H1 (cell line): ENCODE measurements around the gene PEAK1. TPM values are rescaled to one million over a fixed set of nuclear protein-coding genes. Genes with fewer than 3 reads are reported as not detected.

Source experiments
- CTCF ChIA-PET: fragments of 300-600 bp; sonication (Branson Sonifier 250); formaldehyde crosslinking; loops from one replicate; lab custom pipeline; 2021; ENCODE audit not compliant: partially characterized antibody; lab: Charles Lee
- POLR2A ChIA-PET: fragments of 300-600 bp; sonication (Branson Sonifier 250); formaldehyde crosslinking; loops from one replicate; lab custom pipeline; 2021; ENCODE audit warnings: inconsistent platforms; ENCODE audit not compliant: partially characterized antibody; lab: Charles Lee
- DNase-seq, 2 experiments: peaks; one replicate each; pipeline versions ENCODE4 v3.0.0 to v3.0.0-alpha.2; 2010 to 2022; ENCODE audit warnings: low spot score in 2 of 2, low read depth in 1 of 2, mixed read lengths in 1 of 2
- FAIRE-seq: peaks from 2 replicates; lab custom pipeline; 2011; peaks lifted over from hg19 to GRCh38; lab: Jason Lieb, UNC
- H2AFZ ChIP-seq: 2 replicates; pipeline ENCODE4 v1.8.1; 2012; ENCODE audit warnings: low read length, inconsistent platforms
- H2AK5ac ChIP-seq: 2 replicates; pipeline ENCODE4 v1.6.1; 2013; ENCODE audit warnings: low read depth, low read length
- H2BK120ac ChIP-seq: replicated peaks from 2 replicates; pipeline ENCODE3; 2013; ENCODE audit warnings: low read depth, low read length, inconsistent platforms
- H2BK12ac ChIP-seq: 2 replicates; pipeline ENCODE4 v1.6.1; 2013; ENCODE audit warnings: low read depth, low read length
- H2BK15ac ChIP-seq: 2 replicates; pipeline ENCODE4 v1.6.1; 2013; ENCODE audit warnings: low read length
- H2BK20ac ChIP-seq: 2 replicates; pipeline ENCODE4 v1.6.1; 2013; ENCODE audit warnings: low read length
- H2BK5ac ChIP-seq: 2 replicates; pipeline ENCODE4 v1.6.1; 2013; ENCODE audit warnings: low read depth, low read length
- H3K14ac ChIP-seq: 2 replicates; pipeline ENCODE4 v1.6.1; 2013; ENCODE audit warnings: inconsistent platforms; ENCODE audit not compliant: insufficient read length
- H3K18ac ChIP-seq: 2 replicates; pipeline ENCODE4 v1.6.1; 2013; ENCODE audit warnings: low read length; ENCODE audit errors: extremely low read depth
- H3K23ac ChIP-seq: 2 replicates; pipeline ENCODE4 v1.6.1; 2013; ENCODE audit warnings: inconsistent platforms; ENCODE audit not compliant: insufficient read length
- H3K23me2 ChIP-seq: 2 replicates; pipeline ENCODE4 v1.6.1; 2013; ENCODE audit warnings: low read depth, low read length
- H3K27ac ChIP-seq: 2 replicates; pipeline ENCODE4 v1.6.1; 2011; ENCODE audit warnings: low read depth, low read length, inconsistent platforms
- H3K27me3 ChIP-seq, 4 experiments: replicated peaks in 1 of 4; 1 replicate in 1 of 4; 2 replicates in 3 of 4; pipeline versions ENCODE4 v1.6.1 to v1.8.1; 2011 to 2013; ENCODE audit warnings: low read length in 3 of 4, mild to moderate bottlenecking in 3 of 4, inconsistent platforms in 2 of 4, mixed read lengths in 2 of 4, moderate library complexity in 1 of 4; ENCODE audit not compliant: control insufficient read depth in 3 of 4, insufficient read depth in 3 of 4; ENCODE audit errors: extremely low read depth in 1 of 4
- H3K36me3 ChIP-seq, 4 experiments: 2 replicates each; pipeline versions ENCODE4 v1.6.1 to v1.8.1; 2011 to 2013; ENCODE audit warnings: mild to moderate bottlenecking in 4 of 4, low read length in 3 of 4, moderate library complexity in 2 of 4, control low read depth in 1 of 4, inconsistent platforms in 1 of 4; ENCODE audit not compliant: insufficient read depth in 4 of 4, control insufficient read depth in 2 of 4
- H3K4ac ChIP-seq: replicated peaks from 2 replicates; pipeline ENCODE3; 2013; ENCODE audit warnings: low read length, low read depth, mixed read lengths, inconsistent platforms; ENCODE audit not compliant: insufficient read length
- H3K4me1 ChIP-seq, 4 experiments: replicated peaks in 1 of 4; 1 replicate in 1 of 4; 2 replicates in 3 of 4; pipeline versions ENCODE4 v1.6.1 to v1.8.1; 2011 to 2013; ENCODE audit warnings: low read length in 3 of 4, inconsistent platforms in 2 of 4, mixed read lengths in 1 of 4; ENCODE audit not compliant: insufficient read depth in 4 of 4, control insufficient read depth in 3 of 4
- H3K4me2 ChIP-seq, 2 experiments: 2 replicates each; pipeline versions ENCODE4 v1.6.1 to v1.8.1; 2011 to 2013; ENCODE audit warnings: low read depth in 2 of 2, low read length in 2 of 2, control low read depth in 1 of 2, inconsistent platforms in 1 of 2, mild to moderate bottlenecking in 1 of 2; ENCODE audit not compliant: insufficient read depth in 1 of 2
- H3K4me3 ChIP-seq, 4 experiments: fragments of 200-600, 300-600 bp in 1 of 4; sonication (generic), shearing (Covaris generic), sonication (Bioruptor Twin) in 1 of 4; 2 replicates each; pipeline versions ENCODE4 v1.5.1 to v1.8.1; 2011 to 2016; ENCODE audit warnings: low read length in 4 of 4, low read depth in 3 of 4, control low read depth in 2 of 4, inconsistent platforms in 2 of 4, mild to moderate bottlenecking in 2 of 4, mixed read lengths in 1 of 4, moderate library complexity in 1 of 4; ENCODE audit not compliant: insufficient read depth in 2 of 4; ENCODE audit errors: extremely low read depth in 1 of 4
- H3K56ac ChIP-seq: replicated peaks from 2 replicates; pipeline ENCODE3; 2013; ENCODE audit warnings: low read depth, mild to moderate bottlenecking, mixed read lengths, low read length, inconsistent platforms; ENCODE audit not compliant: insufficient read length
- H3K79me1 ChIP-seq: 2 replicates; pipeline ENCODE4 v1.6.1; 2013; ENCODE audit warnings: low read depth, low read length, control low read depth
- H3K79me2 ChIP-seq, 2 experiments: 2 replicates each; pipeline versions ENCODE4 v1.6.1 to v1.8.1; 2012 to 2013; ENCODE audit warnings: low read length in 2 of 2, mild to moderate bottlenecking in 2 of 2, inconsistent platforms in 1 of 2; ENCODE audit not compliant: insufficient read depth in 2 of 2, control insufficient read depth in 1 of 2
- H3K9ac ChIP-seq, 4 experiments: replicated peaks in 1 of 4; 1 replicate in 1 of 4; 2 replicates in 3 of 4; pipeline versions ENCODE4 v1.6.1 to v1.8.1; 2011 to 2013; ENCODE audit warnings: low read depth in 3 of 4, low read length in 3 of 4, control low read depth in 2 of 4, mild to moderate bottlenecking in 2 of 4, moderate library complexity in 2 of 4, inconsistent platforms in 1 of 4; ENCODE audit errors: extremely low read depth in 1 of 4
- H3K9me3 ChIP-seq, 2 experiments: 2 replicates each; pipeline versions ENCODE4 v1.6.1 to v1.8.1; 2012 to 2013; ENCODE audit warnings: mild to moderate bottlenecking in 2 of 2, moderate library complexity in 2 of 2, control low read depth in 1 of 2, inconsistent platforms in 1 of 2, low read depth in 1 of 2, low read length in 1 of 2, mixed read lengths in 1 of 2; ENCODE audit not compliant: insufficient read depth in 2 of 2
- H4K20me1 ChIP-seq, 2 experiments: replicated peaks in 1 of 2; 2 replicates each; pipeline versions ENCODE3 to v1.8.1; 2011 to 2013; ENCODE audit warnings: inconsistent platforms in 2 of 2, low read length in 2 of 2, mild to moderate bottlenecking in 1 of 2; ENCODE audit not compliant: insufficient read depth in 2 of 2, control insufficient read depth in 1 of 2
- H4K5ac ChIP-seq: 2 replicates; pipeline ENCODE4 v1.6.1; 2013; ENCODE audit warnings: low read length, low read depth, mixed read lengths, inconsistent platforms; ENCODE audit not compliant: insufficient read length
- H4K8ac ChIP-seq: 2 replicates; pipeline ENCODE4 v1.8.0; 2013; ENCODE audit warnings: mild to moderate bottlenecking, moderate library complexity, low read length, inconsistent platforms; ENCODE audit not compliant: insufficient read depth; ENCODE audit errors: extremely low read depth
- H4K91ac ChIP-seq: replicated peaks from 2 replicates; pipeline ENCODE3; 2013; ENCODE audit warnings: low read length, mixed read lengths, inconsistent platforms; ENCODE audit not compliant: insufficient read length
- BRCA1 ChIP-seq: IDR thresholded peaks from 2 replicates; pipeline ENCODE4 v1.6.1; 2012; ENCODE audit warnings: low read depth, low read length, improper control_type of control experiment
- CEBPB ChIP-seq: IDR thresholded peaks from 2 replicates; pipeline ENCODE4 v1.6.1; 2012; ENCODE audit warnings: low read depth, low read length
- EP300 ChIP-seq, 2 experiments: IDR thresholded peaks; 1 replicate in 1 of 2; 2 replicates in 1 of 2; pipeline ENCODE4 v1.6.1; 2011 to 2012; ENCODE audit warnings: low read depth in 2 of 2, low read length in 2 of 2, mild to moderate bottlenecking in 2 of 2, borderline replicate concordance in 1 of 2, inconsistent platforms in 1 of 2, moderate library complexity in 1 of 2
- MAFK ChIP-seq: IDR thresholded peaks from 2 replicates; pipeline ENCODE4 v1.6.1; 2012; ENCODE audit warnings: low read depth, mild to moderate bottlenecking, improper control_type of control experiment, low read length
- RBBP5 ChIP-seq: IDR thresholded peaks from 2 replicates; pipeline ENCODE4 v1.7.1; 2012; ENCODE audit warnings: low read depth, mild to moderate bottlenecking, inconsistent platforms, low read length, moderate library complexity, borderline replicate concordance
- TAF1 ChIP-seq: IDR thresholded peaks from 2 replicates; pipeline ENCODE4 v1.6.1; 2011; ENCODE audit warnings: mild to moderate bottlenecking, low read depth, low read length
- TAF7 ChIP-seq: optimal IDR thresholded peaks from 2 replicates; pipeline ENCODE3; 2011; ENCODE audit warnings: low read depth, mild to moderate bottlenecking, inconsistent platforms, low read length, moderate library complexity, borderline replicate concordance
- ZNF274 ChIP-seq: IDR thresholded peaks from 2 replicates; pipeline ENCODE4 v1.7.0; 2012; ENCODE audit warnings: low read length, borderline replicate concordance; ENCODE audit errors: extremely low read depth
- WGBS, 2 experiments: shearing (Covaris generic) in 1 of 2; methylation state at CpG; one replicate each; pipeline versions ENCODE4 v1.1.6 to v1.1.7; 2013 to 2015; ENCODE audit warnings: low lambda C conversion rate in 2 of 2, mixed read lengths in 2 of 2, inconsistent platforms in 1 of 2, low coverage in 1 of 2, missing lambda C conversion rate in 1 of 2; ENCODE audit not compliant: insufficient replicate concordance in 2 of 2, insufficient coverage in 1 of 2, insufficient read length in 1 of 2; ENCODE audit errors: extremely low coverage in 1 of 2, missing lambda C conversion rate in 1 of 2; 5-methylcytosine and 5-hydroxymethylcytosine counted together
- polyA plus RNA-seq, 7 experiments: library from polyadenylated mRNA; depleted of rRNA in 3 of 7; stranded (reverse) in 5 of 7; unstranded in 2 of 7; fragments of >200 nt in 5 of 7; fragments of 200-250 nt in 2 of 7; gene quantifications; 1 replicate in 5 of 7; 2 replicates in 1 of 7; 4 replicates in 1 of 7; pipeline versions ENCODE4 v1.2.1 to v1.2.3, GENCODE V29; 2011 to 2013; ENCODE audit warnings: missing spikeins in 2 of 7, mixed read lengths in 2 of 7
- total RNA-seq: library from RNA; stranded (reverse); fragmentation: NEBNext Ultra II Directional; extraction: Animal tissue kit (Norgen Biotek cat#: 25700); gene quantifications from 2 replicates; pipeline ENCODE4 v1.2.1, GENCODE V29; 2021

PEAK1 gene
- total and polyA plus RNA-seq, 2 of the 8 experiments (the other 6 are each of a cell fraction or from before 2014, with no cell fraction given), result 8.8 to 44.8 TPM

- 91 to 100% methylated on average over 1 to 6 of the region's 6 CpGs for WGBS, 2 experiments
- no peak overlapping the region for H3K23ac ChIP-seq
- peaks cover 10 to 12% of the 10 kb centered on the region in 2 experiments for H4K20me1 ChIP-seq
- H3K79me1 ChIP-seq, result peaks cover 2% of the 10 kb centered on the region; the same call in 1 of the 2 replicates
- H3K4me2 ChIP-seq, result no peak overlapping the region
- H3K9ac ChIP-seq, result no peak overlapping the region
- H2AFZ ChIP-seq, result no peak overlapping the region
- H2BK20ac ChIP-seq, result no peak overlapping the region
- H3K4me1 ChIP-seq, result peaks cover 1 to 6% (median 6%) of the 10 kb centered on the region in 4 experiments; a peak in 3 of 7 replicates
- no peak overlapping the region for H3K14ac ChIP-seq
- no peak overlapping the region for H3K4me3 ChIP-seq
- DNase-seq (no peak), FAIRE-seq (no peak)
- H3K79me2 ChIP-seq, result peaks cover 0 to 95% of the 10 kb centered on the region in 2 experiments; a peak in 2 of 4 replicates
- H2BK5ac ChIP-seq, result no peak overlapping the region
- H2BK120ac ChIP-seq, result no peak overlapping the region
- H3K9me3 ChIP-seq, result no peaks in the 10 kb centered on the region
- POLR2A ChIA-PET, result interaction anchor here (0.6 to 0.7 kb wide), 3 partner anchors 20 to 748 kb away, joined by 3 read pairs; no protein-coding TSS in a partner anchor
- CTCF ChIA-PET, result interaction anchor here (0.6 to 0.7 kb wide), 4 partner anchors 32 to 800 kb away, joined by 3 to 4 read pairs (median 4); no protein-coding TSS in a partner anchor
- no peak overlapping the region for H3K27ac ChIP-seq
- H4K8ac ChIP-seq, result no peak overlapping the region
- peaks cover 0 to 1% (median 0%) of the 10 kb centered on the region in 4 experiments; a peak in 1 of 7 replicates for H3K27me3 ChIP-seq
- H3K18ac ChIP-seq, result no peak overlapping the region
- no peak overlapping the region for H4K91ac ChIP-seq
- H3K23me2 ChIP-seq, result peaks cover 3% of the 10 kb centered on the region; the same call in 1 of the 2 replicates
- H2AK5ac ChIP-seq, result no peak overlapping the region
- no peak overlapping the region for H2BK12ac ChIP-seq
- H3K4ac ChIP-seq, result no peak overlapping the region
- no peaks in the 10 kb centered on the region for H3K36me3 ChIP-seq
- no peak overlapping the region for H4K5ac ChIP-seq
- no peak overlapping the region for H3K56ac ChIP-seq
- H2BK15ac ChIP-seq, result no peak overlapping the region
- TF ChIP-seq CEBPB, result no peak
- no peak for TF ChIP-seq BRCA1
- no peak for TF ChIP-seq MAFK
- TF ChIP-seq TAF7, result no peak
- no peak for TF ChIP-seq EP300 (IDR thresholded peaks at IDR 0.05; ENCODE audit: borderline replicate concordance in 1 of 2, low read depth in 2 of 2, low read length in 2 of 2)
- TF ChIP-seq RBBP5, result no peak
- no peak for TF ChIP-seq ZNF274
- no peak for TF ChIP-seq TAF1
Measured at GRCh38 chr15:77064539-77065308, 355.2 kb downstream of the PEAK1 start.
